HG03139 (cell line): ENCODE data around the gene SLC4A3.

ENCODE experiments used
- ATAC-seq: cut with Tn5 transposase; IDR thresholded peaks from one replicate; pipeline ENCODE4 v1.9.1; 2021; ENCODE audit not compliant: unreplicated experiment

Gene SLC4A3

GRCh38 chr2:219627103-219628100, at the start of gene SLC4A3:
Gene SLC4A3 (plus strand): TSS chr2:219627630. CDS start chr2:219627993, 363 bp downstream.
- ATAC-seq: no peak

GRCh38 chr2:219578811-219579613, 48.4 kb upstream of the SLC4A3 start:
- ATAC-seq: no peak

- no peak for ATAC-seq
Measured at GRCh38 chr2:219581346-219581745, 46.1 kb upstream of the SLC4A3 start.

GRCh38 chr2:219591091-219591490, 36.3 kb upstream of the SLC4A3 start:
- no peak for ATAC-seq

GRCh38 chr2:219592736-219593135, 34.7 kb upstream of the SLC4A3 start:
- no peak for ATAC-seq

GRCh38 chr2:219593154-219593553, 34.3 kb upstream of the SLC4A3 start:
- ATAC-seq: no peak

GRCh38 chr2:219595256-219595655, 32.2 kb upstream of the SLC4A3 start:
- no peak for ATAC-seq

GRCh38 chr2:219596954-219597551, 30.4 kb upstream of the SLC4A3 start:
- ATAC-seq: peak; percentile 10

GRCh38 chr2:219597552-219598307, 29.7 kb upstream of the SLC4A3 start, which contains the start of gene STK11IP:
Gene STK11IP (plus strand): TSS chr2:219597857. CDS start chr2:219598120, 263 bp downstream.
- peak; percentile 85 for ATAC-seq

- no peak for ATAC-seq
Measured at GRCh38 chr2:219598308-219599078, 28.9 kb upstream of the SLC4A3 start.

- ATAC-seq: no peak
Measured at GRCh38 chr2:219603771-219604170, 23.7 kb upstream of the SLC4A3 start.

- ATAC-seq: no peak
Measured at GRCh38 chr2:219605607-219605954, 21.8 kb upstream of the SLC4A3 start.

- ATAC-seq: no peak
Measured at GRCh38 chr2:219607931-219608330, 19.5 kb upstream of the SLC4A3 start.

- ATAC-seq: no peak
Measured at GRCh38 chr2:219608399-219608964, 18.9 kb upstream of the SLC4A3 start.

- no peak for ATAC-seq
Measured at GRCh38 chr2:219609149-219609750, 18.2 kb upstream of the SLC4A3 start.

GRCh38 chr2:219611306-219611705, 16.1 kb upstream of the SLC4A3 start:
- no peak for ATAC-seq

- no peak for ATAC-seq
Measured at GRCh38 chr2:219611866-219612576, 15.4 kb upstream of the SLC4A3 start.

GRCh38 chr2:219612577-219613286, 14.7 kb upstream of the SLC4A3 start:
- ATAC-seq: no peak
